Measurements from ENCODE around the gene YPEL3. TPM values are rescaled to one million over a fixed set of nuclear protein-coding genes. Genes with fewer than 3 reads are reported as not detected.

The YPEL3 gene
- total RNA-seq, 4 donors from 2014 or later = 85.8 to 144 (median 113) TPM

- Histone ChIP-seq H3K36me3 (no peaks in the 10 kb centered on the region), H3K4me3 (no peak overlapping the region), H3K27me3 (no peaks in the 10 kb centered on the region), H3K9me3 (no peaks in the 10 kb centered on the region), H3K4me1 (no peaks in the 10 kb centered on the region), H3K27ac (no peak overlapping the region)
- DNase-seq = no peak
- TF ChIP-seq CTCF (IDR thresholded peaks at IDR 0.05) = peak in 3 of 6 experiments; percentile 21 to 35 (median 30)
- TF ChIP-seq POLR2A (IDR thresholded peaks at IDR 0.05) = no peak
Observed at GRCh38 chr16:30142672-30143346, 46.8 kb upstream of the YPEL3 start.

DNA sequence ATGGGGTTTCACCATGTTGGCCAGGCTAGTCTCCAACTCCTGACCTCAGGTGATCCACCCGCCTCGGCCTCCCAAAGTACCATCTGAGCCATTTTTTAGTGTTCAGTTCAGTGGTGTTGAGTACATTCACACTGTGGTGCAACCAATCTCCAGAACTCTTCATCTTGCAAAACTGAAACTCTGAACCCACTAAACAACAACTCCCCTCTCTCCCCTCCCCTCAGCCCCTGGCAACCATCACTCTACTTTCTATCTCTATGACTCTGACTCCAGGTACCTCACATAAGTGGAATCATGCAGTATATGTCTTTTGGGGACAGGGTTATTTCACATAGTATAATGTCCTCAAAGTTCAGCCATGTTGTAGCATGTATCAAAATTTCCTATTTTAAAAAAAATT is 45.7 kb upstream of the YPEL3 start:
- H3K27ac ChIP-seq = no peak overlapping the region
- no peaks in the 10 kb centered on the region for H3K36me3 ChIP-seq
- no peak for DNase-seq
- no peaks in the 10 kb centered on the region for H3K27me3 ChIP-seq
- H3K9me3 ChIP-seq = no peaks in the 10 kb centered on the region
- no peaks in the 10 kb centered on the region for H3K4me1 ChIP-seq
- TF ChIP-seq CTCF (IDR thresholded peaks at IDR 0.05) (no peak), POLR2A (IDR thresholded peaks at IDR 0.05) (no peak)
- H3K4me3 ChIP-seq = no peak overlapping the region

GRCh38 chr16:30139583-30140481 is 43.8 kb upstream of the YPEL3 start:
- no peak overlapping the region for H3K4me3 ChIP-seq
- H3K36me3 ChIP-seq = no peaks in the 10 kb centered on the region
- TF ChIP-seq POLR2A (IDR thresholded peaks at IDR 0.05) = no peak
- TF ChIP-seq CTCF (IDR thresholded peaks at IDR 0.05) = no peak
- H3K27ac ChIP-seq = peak overlapping the region in 3 of 4 donors; percentile 2 to 40 (median 10)
- no peaks in the 10 kb centered on the region for H3K27me3 ChIP-seq
- H3K4me1 ChIP-seq = no peaks in the 10 kb centered on the region
- no peak for DNase-seq
- H3K9me3 ChIP-seq = no peaks in the 10 kb centered on the region

- Histone ChIP-seq H3K9me3 (no peaks in the 10 kb centered on the region), H3K36me3 (no peaks in the 10 kb centered on the region), H3K4me1 (no peaks in the 10 kb centered on the region), H3K27ac (no peak overlapping the region), H3K4me3 (no peak overlapping the region), H3K27me3 (no peaks in the 10 kb centered on the region)
- TF ChIP-seq POLR2A (IDR thresholded peaks at IDR 0.05) (no peak), CTCF (IDR thresholded peaks at IDR 0.05) (no peak)
- no peak for DNase-seq
Observed at GRCh38 chr16:30137897-30138296, 41.9 kb upstream of the YPEL3 start.

- Histone ChIP-seq H3K4me3 (no peak overlapping the region), H3K36me3 (no peaks in the 10 kb centered on the region), H3K4me1 (no peaks in the 10 kb centered on the region), H3K27ac (no peak overlapping the region), H3K27me3 (no peaks in the 10 kb centered on the region), H3K9me3 (no peaks in the 10 kb centered on the region)
- TF ChIP-seq CTCF (IDR thresholded peaks at IDR 0.05) = no peak
- TF ChIP-seq POLR2A (IDR thresholded peaks at IDR 0.05) = no peak
- no peak for DNase-seq
Observed at GRCh38 chr16:30136971-30137605, 41.1 kb upstream of the YPEL3 start.

Measured in Peyer's patch (tissue), 4 donors.